WTC11 (cell line): ENCODE measurements around the gene CADM1. TPM values are rescaled to one million over a fixed set of nuclear protein-coding genes. Genes with fewer than 3 reads are reported as not detected.

ENCODE experiments used
- ATAC-seq: fragments of 200-7000 bp; cut with Tn5 transposase; 2 replicates; pipeline ENCODE4 v1.10.0; 2021; ENCODE audit warnings: mild to moderate bottlenecking, moderate library complexity
- CTCF ChIA-PET: fragments of 300-600 bp; sonication (Branson Sonifier 250); formaldehyde crosslinking; loops from one replicate; lab custom pipeline; 2021; ENCODE audit warnings: antibody characterized with exemption; lab: Charles Lee
- POLR2A ChIA-PET: fragments of 350-600 bp; sonication (Branson Sonifier 250); formaldehyde crosslinking; loops from one replicate; lab custom pipeline; 2021; ENCODE audit warnings: antibody characterized with exemption; lab: Charles Lee
- DNase-seq: peaks from one replicate; pipeline ENCODE4 v3.0.0; 2021; ENCODE audit warnings: low spot score
- H3K27ac Mint-ChIP-seq: 2 replicates; pipeline ENCODE4 v1.8.0; 2021; ENCODE audit warnings: mixed read lengths
- H3K27me3 Mint-ChIP-seq: 2 replicates; pipeline ENCODE4 v1.8.0; 2021; ENCODE audit warnings: low read depth, mild to moderate bottlenecking, moderate library complexity, mixed read lengths
- H3K36me3 Mint-ChIP-seq: 2 replicates; pipeline ENCODE4 v1.8.0; 2021; ENCODE audit warnings: mixed read lengths
- H3K4me1 Mint-ChIP-seq: 2 replicates; pipeline ENCODE4 v1.8.0; 2022; ENCODE audit warnings: mixed read lengths
- H3K4me3 Mint-ChIP-seq: 2 replicates; pipeline ENCODE4 v1.8.0; 2021; ENCODE audit warnings: mild to moderate bottlenecking, moderate library complexity, mixed read lengths
- H3K9me3 Mint-ChIP-seq: 2 replicates; pipeline ENCODE4 v1.8.0; 2021; ENCODE audit warnings: mixed read lengths
- CBFB ChIP-seq: sonication (generic); formaldehyde crosslinking; IDR thresholded peaks from 2 replicates; pipeline ENCODE4 v1.8.1; 2022; ENCODE audit warnings: mild to moderate bottlenecking, low read depth, missing genetic modification reagents
- CREM ChIP-seq: sonication (generic); formaldehyde crosslinking; IDR thresholded peaks from 2 replicates; pipeline ENCODE4 v1.8.1; 2022; ENCODE audit warnings: mild to moderate bottlenecking, missing genetic modification reagents, moderate library complexity
- ELF4 ChIP-seq: sonication (generic); formaldehyde crosslinking; IDR thresholded peaks from 2 replicates; pipeline ENCODE4 v1.8.1; 2022; ENCODE audit warnings: low read depth, mild to moderate bottlenecking, moderate library complexity, missing genetic modification reagents
- ERG ChIP-seq: fragments of 250-450 bp; sonication (Bioruptor Pico); IDR thresholded peaks from 2 replicates; pipeline ENCODE4 v1.8.0; 2021; ENCODE audit warnings: mild to moderate bottlenecking
- ETV6 ChIP-seq: sonication (generic); formaldehyde crosslinking; IDR thresholded peaks from 2 replicates; pipeline ENCODE4 v1.8.1; 2022; ENCODE audit warnings: mild to moderate bottlenecking, missing genetic modification reagents
- GABPB1 ChIP-seq: sonication (generic); formaldehyde crosslinking; IDR thresholded peaks from 2 replicates; pipeline ENCODE4 v1.8.1; 2023; ENCODE audit warnings: mild to moderate bottlenecking, missing genetic modification reagents
- HMGXB4 ChIP-seq: sonication (generic); formaldehyde crosslinking; IDR thresholded peaks from 2 replicates; pipeline ENCODE4 v1.8.1; 2023; ENCODE audit warnings: mild to moderate bottlenecking, moderate library complexity, missing genetic modification reagents
- IRF1 ChIP-seq: sonication (generic); formaldehyde crosslinking; IDR thresholded peaks from 2 replicates; pipeline ENCODE4 v1.8.0; 2023; ENCODE audit warnings: missing genetic modification reagents
- MLX ChIP-seq: sonication (generic); formaldehyde crosslinking; IDR thresholded peaks from 2 replicates; pipeline ENCODE4 v1.8.1; 2023; ENCODE audit warnings: mild to moderate bottlenecking, missing genetic modification reagents, moderate library complexity
- MXD4 ChIP-seq: fragments of 250-450 bp; sonication (Bioruptor Pico); IDR thresholded peaks from 2 replicates; pipeline ENCODE4 v1.8.0; 2021; ENCODE audit warnings: mild to moderate bottlenecking, moderate library complexity, borderline replicate concordance
- NR2C2 ChIP-seq: sonication (generic); formaldehyde crosslinking; IDR thresholded peaks from 2 replicates; pipeline ENCODE4 v1.8.0; 2022; ENCODE audit warnings: mild to moderate bottlenecking, missing genetic modification reagents
- NR3C1 ChIP-seq: sonication (generic); formaldehyde crosslinking; conservative IDR thresholded peaks from 2 replicates; pipeline ENCODE4 v1.8.1; 2023; ENCODE audit warnings: low read depth, mild to moderate bottlenecking, missing genetic modification reagents
- OVOL2 ChIP-seq: fragments of 250-450 bp; sonication (Bioruptor Pico); IDR thresholded peaks from 2 replicates; pipeline ENCODE4 v1.9.0; 2021; ENCODE audit warnings: mild to moderate bottlenecking, borderline replicate concordance
- PRRX2 ChIP-seq: fragments of 250-450 bp; sonication (Bioruptor Pico); IDR thresholded peaks from 2 replicates; pipeline ENCODE4 v1.8.0; 2021; ENCODE audit warnings: mild to moderate bottlenecking
- RORB ChIP-seq: fragments of 250-450 bp; sonication (Bioruptor Pico); IDR thresholded peaks from 2 replicates; pipeline ENCODE4 v1.9.0; 2021; ENCODE audit warnings: mild to moderate bottlenecking
- SMAD3 ChIP-seq: sonication (generic); formaldehyde crosslinking; IDR thresholded peaks from 2 replicates; pipeline ENCODE4 v1.8.0; 2022; ENCODE audit warnings: missing genetic modification reagents, mild to moderate bottlenecking, borderline replicate concordance
- SMAD4 ChIP-seq: sonication (generic); formaldehyde crosslinking; IDR thresholded peaks from 2 replicates; pipeline ENCODE4 v1.8.0; 2022; ENCODE audit warnings: mild to moderate bottlenecking, missing genetic modification reagents
- ZNF263 ChIP-seq: sonication (generic); formaldehyde crosslinking; IDR thresholded peaks from 2 replicates; pipeline ENCODE4 v1.8.1; 2022; ENCODE audit warnings: low read depth, mild to moderate bottlenecking, moderate library complexity, missing genetic modification reagents
- ZNF281 ChIP-seq: sonication (generic); formaldehyde crosslinking; IDR thresholded peaks from 2 replicates; pipeline ENCODE4 v1.8.0; 2023; ENCODE audit warnings: mild to moderate bottlenecking, missing genetic modification reagents
- ZNF317 ChIP-seq: sonication (generic); formaldehyde crosslinking; IDR thresholded peaks from 2 replicates; pipeline ENCODE4 v1.8.1; 2023; ENCODE audit warnings: low read depth, mild to moderate bottlenecking, moderate library complexity, missing genetic modification reagents, borderline replicate concordance
- ZNF396 ChIP-seq: fragments of 250-450 bp; sonication (Bioruptor Pico); IDR thresholded peaks from 2 replicates; pipeline ENCODE4 v1.8.0; 2021; ENCODE audit warnings: mild to moderate bottlenecking, moderate library complexity, borderline replicate concordance
- ZNF532 ChIP-seq: fragments of 250-450 bp; sonication (Bioruptor Pico); IDR thresholded peaks from 2 replicates; pipeline ENCODE4 v1.9.0; 2021; ENCODE audit warnings: mild to moderate bottlenecking, borderline replicate concordance
- total RNA-seq: library from RNA; stranded (reverse); gene quantifications from 3 replicates; pipeline ENCODE4 v1.2.3, GENCODE V29; 2021

Gene CADM1
- total RNA-seq, 1 experiment from 2014 or later = 26.8 TPM

- Mint-ChIP-seq H3K4me1 (no peaks in the 10 kb centered on the region; the same call in 1 of the 2 replicates), H3K27ac (no peak overlapping the region), H3K27me3 (peaks cover 8% of the 10 kb centered on the region)
- DNase-seq (no peak), ATAC-seq (no peak)
- TF ChIP-seq CBFB (CRISPR knock-in tag) (no peak), MXD4 (CRISPR knock-in tag) (no peak), ZNF396 (CRISPR knock-in tag) (no peak), SMAD3 (CRISPR knock-in tag) (no peak), PRRX2 (CRISPR knock-in tag) (no peak)
- TF ChIP-seq, all 79 proteins: peak for 0
- peaks cover 22% of the 10 kb centered on the region for H3K9me3 Mint-ChIP-seq
- no peak overlapping the region for H3K4me3 Mint-ChIP-seq
- ChIA-PET CTCF (interaction anchor here (0.6 kb wide), 1 partner anchor 303 kb away, joined by 3 read pairs; no protein-coding TSS in a partner anchor), POLR2A (no interaction called here)
- H3K36me3 Mint-ChIP-seq = peaks cover 11% of the 10 kb centered on the region
Measured at GRCh38 chr11:115444542-115444941, 59.7 kb downstream of the CADM1 start.

- ChIA-PET CTCF (no interaction called here), POLR2A (no interaction called here)
- TF ChIP-seq HMGXB4 = no peak
- TF ChIP-seq MLX (CRISPR knock-in tag) = no peak
- no peak for TF ChIP-seq GABPB1 (CRISPR knock-in tag)
- TF ChIP-seq ZNF532 = no peak
- no peak for TF ChIP-seq OVOL2
- no peak for TF ChIP-seq ZNF317
- no peak for TF ChIP-seq NR2C2 (CRISPR knock-in tag)
- DNase-seq (no peak), ATAC-seq (no peak)
- Mint-ChIP-seq H3K27me3 (peaks cover 13% of the 10 kb centered on the region), H3K9me3 (no peaks in the 10 kb centered on the region), H3K4me1 (peaks cover 13% of the 10 kb centered on the region), H3K27ac (no peak overlapping the region), H3K36me3 (no peaks in the 10 kb centered on the region), H3K4me3 (no peak overlapping the region)
Measured at GRCh38 chr11:115439969-115440540, 64.2 kb downstream of the CADM1 start.

GRCh38 chr11:115439385-115439784, 64.8 kb downstream of the CADM1 start:
- Mint-ChIP-seq H3K4me1 (peaks cover 13% of the 10 kb centered on the region), H3K9me3 (no peaks in the 10 kb centered on the region), H3K27me3 (peaks cover 13% of the 10 kb centered on the region), H3K4me3 (no peak overlapping the region), H3K27ac (no peak overlapping the region), H3K36me3 (no peaks in the 10 kb centered on the region)
- POLR2A ChIA-PET = no interaction called here
- CTCF ChIA-PET = no interaction called here
- ATAC-seq (no peak), DNase-seq (no peak)
- TF ChIP-seq ETV6 (no peak), NR3C1 (no peak), IRF1 (CRISPR knock-in tag) (no peak), RORB (no peak), SMAD4 (CRISPR knock-in tag) (no peak), CREM (no peak), ERG (CRISPR knock-in tag) (no peak), ZNF263 (CRISPR knock-in tag) (no peak), ELF4 (no peak), ZNF281 (CRISPR knock-in tag) (no peak)
